ENCODE data around the gene PCNP.
"Not testable (repeated sequence)": the region's sequence is repeated elsewhere in the genome, so short reads cannot be mapped to it uniquely, and the experiment has no call there.

PCNP gene

DNA sequence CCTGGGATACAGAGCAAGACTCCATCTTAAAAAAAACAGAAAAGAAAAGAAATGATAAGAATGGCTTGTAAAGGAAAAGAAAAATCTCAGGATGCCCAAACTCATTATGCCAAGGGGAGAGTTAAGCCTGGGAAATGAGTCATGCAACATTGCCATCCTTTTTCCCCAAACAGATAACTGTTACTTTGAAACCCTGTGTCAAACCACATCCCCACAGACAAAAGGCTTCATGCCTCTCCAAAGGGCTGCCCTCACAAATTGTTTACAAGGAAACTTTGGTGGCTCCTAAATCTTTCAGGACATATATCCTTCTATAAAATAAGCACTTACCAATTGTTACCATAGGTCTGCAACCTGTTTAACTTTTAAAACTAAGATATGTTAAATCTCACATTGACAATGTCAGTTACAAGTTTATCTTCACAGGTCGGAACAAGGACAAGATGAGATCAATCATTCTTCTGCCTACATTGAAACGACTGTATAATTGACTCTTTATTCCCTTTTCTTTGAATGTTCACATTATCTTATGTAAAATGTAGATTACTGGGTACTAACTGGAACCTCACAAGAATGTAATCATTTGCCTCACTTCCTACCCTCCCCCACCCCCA is 42.4 kb upstream of the PCNP start:
- Histone ChIP-seq H3K27ac (no peak overlapping the region), H3K4me3 (ENCODE audit: low read depth, low read length) (no peak overlapping the region)
- TF ChIP-seq, protein P1, sequence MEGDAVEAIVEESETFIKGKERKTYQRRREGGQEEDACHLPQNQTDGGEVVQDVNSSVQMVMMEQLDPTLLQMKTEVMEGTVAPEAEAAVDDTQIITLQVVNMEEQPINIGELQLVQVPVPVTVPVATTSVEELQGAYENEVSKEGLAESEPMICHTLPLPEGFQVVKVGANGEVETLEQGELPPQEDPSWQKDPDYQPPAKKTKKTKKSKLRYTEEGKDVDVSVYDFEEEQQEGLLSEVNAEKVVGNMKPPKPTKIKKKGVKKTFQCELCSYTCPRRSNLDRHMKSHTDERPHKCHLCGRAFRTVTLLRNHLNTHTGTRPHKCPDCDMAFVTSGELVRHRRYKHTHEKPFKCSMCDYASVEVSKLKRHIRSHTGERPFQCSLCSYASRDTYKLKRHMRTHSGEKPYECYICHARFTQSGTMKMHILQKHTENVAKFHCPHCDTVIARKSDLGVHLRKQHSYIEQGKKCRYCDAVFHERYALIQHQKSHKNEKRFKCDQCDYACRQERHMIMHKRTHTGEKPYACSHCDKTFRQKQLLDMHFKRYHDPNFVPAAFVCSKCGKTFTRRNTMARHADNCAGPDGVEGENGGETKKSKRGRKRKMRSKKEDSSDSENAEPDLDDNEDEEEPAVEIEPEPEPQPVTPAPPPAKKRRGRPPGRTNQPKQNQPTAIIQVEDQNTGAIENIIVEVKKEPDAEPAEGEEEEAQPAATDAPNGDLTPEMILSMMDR (IDR thresholded peaks at IDR 0.05; ENCODE audit: low read depth, low read length) = no peak

DNA sequence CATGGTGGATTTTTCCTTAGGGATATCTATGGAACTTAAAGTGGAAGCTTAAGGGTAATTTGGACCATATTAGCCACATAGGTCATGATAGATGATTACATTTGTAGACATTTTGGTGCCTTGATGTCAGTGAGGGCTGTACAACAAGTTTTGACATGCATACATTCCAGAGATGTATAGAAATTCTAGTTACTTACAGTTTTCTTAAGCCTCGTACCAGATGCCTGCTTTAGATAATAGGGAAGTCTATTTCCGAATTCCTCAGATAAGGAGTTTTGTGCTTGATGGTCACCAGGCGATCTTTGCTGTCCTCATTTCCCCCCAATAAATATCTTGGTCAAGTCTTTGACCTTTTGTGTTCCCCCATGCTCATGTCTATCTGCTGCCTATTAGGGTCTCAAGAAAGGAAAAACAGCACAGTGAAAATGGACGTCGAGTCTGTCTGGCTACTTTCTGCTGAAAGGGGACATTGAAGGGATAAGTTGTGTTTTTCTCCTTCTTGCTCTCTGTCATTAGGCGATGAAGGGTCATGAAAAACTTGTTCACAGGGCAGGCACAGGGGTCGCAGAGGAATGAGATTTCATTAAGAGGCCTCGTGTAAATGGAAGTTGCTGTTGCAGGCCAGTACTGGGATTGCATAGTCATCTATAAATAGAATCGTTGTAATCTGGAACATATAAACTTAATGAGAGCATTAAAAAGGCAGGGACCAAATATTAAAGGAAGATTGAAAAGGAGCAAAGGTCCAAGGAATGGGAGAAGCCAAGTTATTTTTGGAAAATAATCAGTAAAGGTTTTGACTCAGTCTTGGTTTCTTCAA is 41.0 kb upstream of the PCNP start:
- peaks cover 7% of the 10 kb centered on the region for H3K9me3 ChIP-seq (ENCODE audit: severe bottlenecking)
- H3K36me3 ChIP-seq = no peaks in the 10 kb centered on the region
- H3K27ac ChIP-seq = no peak overlapping the region
- TF ChIP-seq, protein P1 (IDR thresholded peaks at IDR 0.05; ENCODE audit: low read depth, low read length) = no peak
- H3K4me3 ChIP-seq (ENCODE audit: low read depth, low read length) = no peak overlapping the region
- no peak for DNase-seq
- H3K27me3 ChIP-seq (ENCODE audit: insufficient read depth, low read depth, severe bottlenecking) = no peaks in the 10 kb centered on the region

More for the DNA sequence above, 42.4 kb upstream of the PCNP start:
- Histone ChIP-seq H3K27me3 (ENCODE audit: insufficient read depth, low read depth, severe bottlenecking) (no peaks in the 10 kb centered on the region), H3K9me3 (ENCODE audit: severe bottlenecking) (peaks cover 7% of the 10 kb centered on the region), H3K36me3 (no peaks in the 10 kb centered on the region)
- no peak for DNase-seq

DNA sequence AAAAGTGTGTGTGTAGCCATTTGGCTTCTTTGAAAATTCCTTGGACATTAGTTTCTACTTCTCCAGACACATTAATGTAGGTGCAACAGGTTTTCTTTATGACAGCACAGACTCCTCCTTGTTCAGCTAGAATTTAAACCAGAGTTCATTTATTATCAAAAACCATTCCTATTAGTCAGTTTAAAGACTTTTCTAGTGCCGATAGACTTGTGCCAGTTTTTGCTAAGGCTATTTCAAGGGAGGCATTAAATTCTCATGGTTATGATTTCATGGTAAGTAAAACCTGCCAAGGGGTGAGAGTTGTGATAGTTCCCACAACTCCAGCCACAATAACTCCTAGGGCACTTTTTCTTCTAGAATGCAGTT is 40.4 kb upstream of the PCNP start:
- Histone ChIP-seq H3K9me3 (ENCODE audit: severe bottlenecking) (peaks cover 7% of the 10 kb centered on the region), H3K27me3 (ENCODE audit: insufficient read depth, low read depth, severe bottlenecking) (no peaks in the 10 kb centered on the region), H3K36me3 (no peaks in the 10 kb centered on the region), H3K4me3 (ENCODE audit: low read depth, low read length) (no peak overlapping the region), H3K27ac (no peak overlapping the region)
- no peak for DNase-seq
- TF ChIP-seq, protein P1 (IDR thresholded peaks at IDR 0.05; ENCODE audit: low read depth, low read length) = no peak

DNA sequence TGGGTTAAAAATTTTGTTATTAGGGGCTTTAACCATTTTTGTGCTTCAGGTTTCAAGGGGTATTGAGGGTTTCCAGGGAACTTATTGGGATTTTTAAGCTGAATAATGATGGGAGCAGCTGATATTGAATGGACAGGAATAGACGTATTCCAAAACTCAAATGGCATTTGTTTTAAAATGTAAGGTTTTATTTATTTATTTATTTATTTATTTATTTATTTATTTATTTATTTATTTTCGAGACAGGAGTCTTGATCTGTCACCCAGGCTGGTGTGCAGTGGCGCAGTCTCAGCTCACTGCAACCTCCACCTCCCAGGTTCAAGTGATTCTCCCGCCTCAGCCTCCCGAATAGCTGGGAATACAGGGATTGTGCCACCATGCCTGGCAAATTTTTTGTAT is 38.8 kb upstream of the PCNP start:
- TF ChIP-seq, protein P1 (IDR thresholded peaks at IDR 0.05; ENCODE audit: low read depth, low read length) = no peak
- DNase-seq = no peak
- H3K27ac ChIP-seq = no peak overlapping the region
- H3K27me3 ChIP-seq (ENCODE audit: insufficient read depth, low read depth, severe bottlenecking) = no peaks in the 10 kb centered on the region
- no peak overlapping the region for H3K4me3 ChIP-seq (ENCODE audit: low read depth, low read length)
- H3K36me3 ChIP-seq = no peaks in the 10 kb centered on the region
- H3K9me3 ChIP-seq (ENCODE audit: severe bottlenecking) = peaks cover 2% of the 10 kb centered on the region

DNA sequence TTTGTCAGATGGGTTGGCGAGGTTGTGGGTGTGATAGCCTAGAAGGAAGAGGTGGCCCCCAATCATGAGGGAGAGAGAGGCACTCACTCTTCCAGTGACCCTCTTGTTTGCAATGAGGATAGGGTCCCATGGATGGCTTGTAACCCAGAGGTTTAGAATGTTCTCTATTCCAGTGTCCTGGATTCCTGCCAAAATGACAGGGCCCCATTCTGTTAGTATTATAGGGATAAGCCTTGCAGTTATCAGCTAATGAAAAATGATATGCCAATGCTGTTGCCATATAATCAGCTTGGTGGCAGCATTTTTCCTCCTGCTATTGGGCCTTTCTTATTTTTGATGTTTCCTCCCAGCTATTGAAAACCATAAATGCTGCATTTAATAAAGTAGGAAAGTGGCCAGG is 37.7 kb upstream of the PCNP start:
- Histone ChIP-seq H3K9me3 (ENCODE audit: severe bottlenecking) (no peaks in the 10 kb centered on the region), H3K4me3 (ENCODE audit: low read depth, low read length) (no peak overlapping the region), H3K36me3 (no peaks in the 10 kb centered on the region), H3K27me3 (ENCODE audit: insufficient read depth, low read depth, severe bottlenecking) (no peaks in the 10 kb centered on the region), H3K27ac (no peak overlapping the region)
- no peak for DNase-seq
- TF ChIP-seq, protein P1 (IDR thresholded peaks at IDR 0.05; ENCODE audit: low read depth, low read length) = no peak

DNA sequence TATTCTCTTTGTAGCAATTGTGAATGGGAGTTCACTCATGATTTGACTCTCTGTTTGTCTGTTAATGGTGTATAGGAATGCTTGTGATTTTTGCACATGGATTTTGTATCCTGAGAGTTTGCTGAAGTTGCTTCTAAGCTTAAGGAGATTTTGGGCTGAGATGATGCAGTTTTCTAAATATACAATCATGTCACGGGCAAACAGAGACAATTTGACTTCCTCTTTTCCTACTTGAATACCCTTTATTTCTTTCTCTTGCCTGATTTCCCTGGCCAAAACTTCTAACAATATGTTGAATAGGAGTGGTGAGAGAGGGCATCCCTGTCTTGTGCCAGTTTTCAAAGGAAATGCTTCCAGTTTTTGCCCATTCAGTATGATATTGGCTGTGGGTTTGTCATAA is 37.0 kb upstream of the PCNP start:
- H3K9me3 ChIP-seq (ENCODE audit: severe bottlenecking); DNase-seq; H3K27me3 ChIP-seq (ENCODE audit: insufficient read depth, low read depth, severe bottlenecking); H3K4me3 ChIP-seq (ENCODE audit: low read depth, low read length); H3K36me3 ChIP-seq; H3K27ac ChIP-seq: not testable (repeated sequence)

Data from WERI-Rb-1 (cell line).